ENCODE data around the gene ZNF420. TPM values are rescaled to one million over a fixed set of nuclear protein-coding genes. Genes with fewer than 3 reads are reported as not detected.
A peak's percentile ranks its signal among the peaks of the same experiment; 100 is the strongest.

ZNF420 gene
- total RNA-seq, 1 experiment from 2014 or later = 9.8 TPM

DNA sequence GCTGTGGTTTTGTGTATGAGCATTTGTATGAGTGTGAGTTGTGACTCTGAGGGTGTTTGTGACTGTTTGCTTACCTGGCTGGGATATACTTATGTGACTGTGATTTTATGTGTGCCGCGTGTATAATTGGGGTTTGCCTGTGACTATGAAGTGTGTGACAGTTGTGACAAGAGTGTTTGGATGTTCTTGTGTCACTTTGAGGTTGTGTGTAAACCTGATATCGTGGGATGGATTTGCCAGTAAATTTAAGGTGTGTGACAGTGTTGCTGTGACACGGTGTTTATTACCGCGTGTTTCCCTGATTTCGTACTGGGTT, 442 bp downstream of the ZNF420 start:
- Histone ChIP-seq H3K9me3 (ENCODE audit: control insufficient read depth, low read depth, low read length) (peaks cover 5% of the 10 kb centered on the region), H4K91ac (ENCODE audit: insufficient read length, low read depth, low read length) (no peak overlapping the region), H2BK5ac (ENCODE audit: insufficient read length, low read length) (no peak overlapping the region), H3K18ac (ENCODE audit: insufficient read length, low read depth, low read length) (no peak overlapping the region), H3K4ac (ENCODE audit: low read depth, low read length) (no peak overlapping the region), H3K27me3 (ENCODE audit: insufficient read depth, low read length) (no peaks in the 10 kb centered on the region), H4K5ac (ENCODE audit: insufficient read length, low read depth, low read length) (no peak overlapping the region), H2AK5ac (ENCODE audit: insufficient read length, low read length) (no peak overlapping the region), H3T11ph (ENCODE audit: low read length) (no peak overlapping the region), H4K20me1 (ENCODE audit: control insufficient read depth, insufficient read depth, insufficient read length) (no peaks in the 10 kb centered on the region), H3K56ac (ENCODE audit: insufficient read length, low read depth, low read length) (no peak overlapping the region), H2AFZ (ENCODE audit: low read length) (no peak overlapping the region), H2BK120ac (ENCODE audit: low read depth, low read length, poor library complexity, severe bottlenecking) (no peak overlapping the region), H3K79me2 (ENCODE audit: insufficient read depth, low read length) (peaks cover 7% of the 10 kb centered on the region; the same call in 1 of the 2 replicates), H2BK15ac (ENCODE audit: low read depth, low read length) (no peak overlapping the region), H2BK12ac (ENCODE audit: insufficient read length, low read depth, low read length) (no peak overlapping the region), H3K79me1 (ENCODE audit: insufficient read depth, low read depth, low read length, poor library complexity, severe bottlenecking) (no peaks in the 10 kb centered on the region), H3K27ac (ENCODE audit: insufficient read length, low read depth, low read length) (no peak overlapping the region), H3K23me2 (ENCODE audit: insufficient read length, low read depth, low read length, poor library complexity, severe bottlenecking) (peaks cover 7% of the 10 kb centered on the region), H3K4me1 (ENCODE audit: insufficient read depth, low read length) (peaks cover 4% of the 10 kb centered on the region; the same call in 1 of the 2 replicates), H3K23ac (ENCODE audit: insufficient read length, low read depth, low read length) (no peak overlapping the region), H3K14ac (ENCODE audit: insufficient read depth, low read length) (no peak overlapping the region), H3K4me2 (ENCODE audit: insufficient read depth, insufficient read length, low read length) (peak overlapping the region; percentile 96), H2BK20ac (ENCODE audit: low read depth, low read length, poor library complexity, severe bottlenecking) (no peak overlapping the region), H3K9ac (ENCODE audit: extremely low read depth, insufficient read length, low read length) (peak overlapping the region; percentile 76), H4K8ac (replicated peaks; ENCODE audit: insufficient read length, low read depth, low read length) (no peak overlapping the region)
- Mint-ChIP-seq H3K4me3 (peak overlapping the region; percentile 90 to 96), H3K9me3 (peaks cover 54 to 67% of the 10 kb centered on the region in 2 experiments), H3K27me3 (ENCODE audit: low read depth) (no peaks in the 10 kb centered on the region; the same call in 1 of the 2 replicates), H3K4me1 (peaks cover 15 to 19% of the 10 kb centered on the region in 2 experiments), H3K36me3 (ENCODE audit: insufficient read depth in 1 of 3, low read depth in 3 of 3) (peaks cover 22 to 30% (median 29%) of the 10 kb centered on the region in 3 experiments), H3K27ac (peak overlapping the region in 2 of 3 experiments; percentile 2 to 92; a peak in 5 of 7 replicates)
- TF ChIP-seq, protein P1, sequence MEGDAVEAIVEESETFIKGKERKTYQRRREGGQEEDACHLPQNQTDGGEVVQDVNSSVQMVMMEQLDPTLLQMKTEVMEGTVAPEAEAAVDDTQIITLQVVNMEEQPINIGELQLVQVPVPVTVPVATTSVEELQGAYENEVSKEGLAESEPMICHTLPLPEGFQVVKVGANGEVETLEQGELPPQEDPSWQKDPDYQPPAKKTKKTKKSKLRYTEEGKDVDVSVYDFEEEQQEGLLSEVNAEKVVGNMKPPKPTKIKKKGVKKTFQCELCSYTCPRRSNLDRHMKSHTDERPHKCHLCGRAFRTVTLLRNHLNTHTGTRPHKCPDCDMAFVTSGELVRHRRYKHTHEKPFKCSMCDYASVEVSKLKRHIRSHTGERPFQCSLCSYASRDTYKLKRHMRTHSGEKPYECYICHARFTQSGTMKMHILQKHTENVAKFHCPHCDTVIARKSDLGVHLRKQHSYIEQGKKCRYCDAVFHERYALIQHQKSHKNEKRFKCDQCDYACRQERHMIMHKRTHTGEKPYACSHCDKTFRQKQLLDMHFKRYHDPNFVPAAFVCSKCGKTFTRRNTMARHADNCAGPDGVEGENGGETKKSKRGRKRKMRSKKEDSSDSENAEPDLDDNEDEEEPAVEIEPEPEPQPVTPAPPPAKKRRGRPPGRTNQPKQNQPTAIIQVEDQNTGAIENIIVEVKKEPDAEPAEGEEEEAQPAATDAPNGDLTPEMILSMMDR (conservative IDR thresholded peaks at IDR 0.05) = no peak
- DNase-seq = no peak
- no CpG with 5 or more reads among the region's 7 CpGs for WGBS (ENCODE audit: extremely low coverage, insufficient read length, low lambda C conversion rate)
